Stimulated activated CD8-positive, alpha-beta memory T cell treated with anti-CD3 and anti-CD28 coated beads, Interleukin-15, amount 100 ng/mL, for 1 hour (primary cell): ENCODE measurements around the gene SPRING1.

Experiments used
- DNase-seq: peaks from one replicate; pipeline ENCODE4 v3.0.0-alpha.2; 2020; ENCODE audit warnings: low read depth

The SPRING1 gene

DNA sequence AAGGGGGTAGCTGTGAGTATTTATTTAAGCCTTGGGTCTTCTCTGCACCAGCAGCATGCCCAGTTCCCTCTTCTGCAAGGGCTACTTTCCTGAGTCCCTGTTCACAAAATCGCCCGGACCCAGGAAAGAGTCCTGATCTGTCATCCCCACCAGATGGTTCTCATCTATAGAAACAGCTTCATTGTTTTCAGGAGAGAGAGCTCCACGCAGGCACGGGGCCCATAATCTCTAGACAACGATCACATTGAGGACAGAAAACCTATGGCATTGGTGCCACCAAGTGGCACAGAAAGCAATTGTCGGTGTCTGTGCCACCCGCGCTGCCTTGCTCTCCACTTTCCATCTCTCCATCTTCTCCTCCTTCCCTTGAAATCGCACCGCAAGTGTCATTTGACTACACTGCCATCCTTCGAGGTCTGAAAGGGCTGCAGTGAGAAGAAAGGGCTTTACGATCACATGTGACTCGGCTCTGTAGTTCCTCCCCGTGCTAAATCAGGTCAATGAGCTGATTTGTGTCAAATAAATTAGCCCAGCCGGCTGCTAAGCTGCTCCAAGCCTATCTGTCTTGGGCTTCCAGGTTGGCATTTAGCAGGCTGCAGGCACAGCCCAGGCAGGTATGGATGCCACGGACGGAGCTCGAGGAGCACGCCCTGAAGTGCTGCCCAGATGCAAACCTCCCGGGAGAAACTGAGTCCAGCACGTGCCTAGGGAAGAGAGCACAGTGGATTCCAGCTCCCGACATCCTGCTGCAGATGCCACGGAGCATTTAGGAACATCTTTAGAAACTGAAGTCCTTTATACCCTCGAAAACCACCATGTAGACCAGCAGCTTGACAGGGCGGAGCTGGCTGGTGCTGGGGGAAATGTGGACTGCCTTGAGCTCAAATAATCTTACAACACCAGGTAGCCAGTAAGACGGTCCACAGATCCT, 28.8 kb downstream of the SPRING1 start:
- no peak for DNase-seq

DNA sequence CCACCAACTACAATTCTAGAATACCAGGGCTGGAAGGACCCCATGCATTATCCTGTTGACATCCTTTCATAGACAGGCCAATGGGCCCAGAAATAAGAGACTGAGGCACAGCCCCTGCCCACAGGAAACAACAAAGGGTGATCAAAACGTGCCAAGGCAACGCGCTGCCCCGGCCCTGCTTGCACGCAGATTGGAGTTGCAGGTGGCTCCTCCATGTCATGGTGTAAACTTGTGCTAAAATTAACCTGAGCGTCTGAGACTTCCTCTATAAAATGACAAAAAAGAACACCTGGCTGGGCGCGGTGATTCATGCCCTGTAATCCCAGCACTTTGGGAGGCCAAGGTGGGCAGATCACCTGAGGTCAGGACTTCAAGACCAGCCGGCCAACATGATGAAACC, 30.1 kb downstream of the SPRING1 start:
- no peak for DNase-seq

DNA sequence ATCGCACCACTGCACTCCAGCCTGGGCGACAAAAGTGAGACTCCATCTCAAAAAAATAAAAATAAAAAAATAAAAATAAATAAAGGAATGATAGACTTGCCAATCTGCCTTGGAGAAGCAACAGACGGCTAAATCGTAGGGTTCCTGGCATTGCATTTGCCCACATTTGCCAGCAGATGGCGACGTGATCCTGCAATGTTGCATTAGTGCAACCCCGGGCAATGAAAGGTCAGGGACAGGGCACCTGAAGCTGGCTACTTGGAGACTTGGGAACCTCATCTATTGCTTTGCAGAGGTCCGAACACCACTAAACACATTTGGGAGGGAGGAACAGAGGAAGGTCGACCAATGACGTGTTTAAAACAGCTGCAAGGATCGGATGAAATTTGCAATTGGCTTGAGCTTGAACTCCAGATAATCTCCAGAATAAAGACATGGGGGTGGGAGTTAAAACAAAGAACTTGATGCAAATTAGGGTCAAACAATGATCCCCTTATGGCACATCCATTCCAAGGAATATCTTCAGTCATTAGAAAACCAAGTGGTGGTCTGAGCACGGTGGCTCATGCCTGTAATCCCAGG, 34.6 kb downstream of the SPRING1 start:
- DNase-seq, result peak; percentile 40

DNA sequence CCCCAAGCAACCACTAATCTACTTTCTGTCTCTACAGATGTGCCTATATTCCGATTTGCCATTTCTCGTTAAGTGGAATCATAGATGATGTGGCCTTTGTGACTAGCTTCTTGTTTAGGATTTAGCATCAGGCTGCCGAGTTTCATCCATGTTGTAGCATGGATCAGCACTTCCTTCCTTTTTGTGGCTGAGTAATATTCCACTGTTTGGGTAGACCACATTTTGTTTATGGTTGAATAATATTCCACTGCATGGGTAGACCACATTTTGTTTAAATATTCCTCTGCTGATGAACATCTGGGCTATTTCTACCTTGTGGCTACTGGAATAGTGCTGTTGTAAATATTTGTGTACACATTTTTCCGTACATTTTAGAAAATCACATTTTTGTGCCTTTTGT, 36.4 kb downstream of the SPRING1 start:
- DNase-seq, result no peak

DNA sequence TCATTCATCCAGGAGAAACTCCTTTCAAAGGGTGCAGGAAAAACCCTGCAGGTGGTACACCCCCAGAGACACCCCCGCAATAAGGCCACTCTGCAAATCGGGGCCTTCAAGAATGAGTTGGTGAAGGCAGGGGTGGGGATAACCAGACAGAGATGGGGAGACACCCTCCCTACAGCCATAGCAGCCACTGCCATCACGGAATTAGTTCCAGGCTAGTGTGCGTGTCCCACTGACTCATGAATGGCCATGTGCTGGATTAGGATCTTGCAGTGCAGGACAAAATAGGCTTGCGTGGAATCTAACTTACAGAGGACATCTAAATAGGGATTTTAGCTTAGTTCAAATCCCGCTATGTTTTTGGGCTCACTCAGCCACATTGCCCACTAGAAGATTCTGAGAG, 37.8 kb downstream of the SPRING1 start:
- DNase-seq, result no peak

DNA sequence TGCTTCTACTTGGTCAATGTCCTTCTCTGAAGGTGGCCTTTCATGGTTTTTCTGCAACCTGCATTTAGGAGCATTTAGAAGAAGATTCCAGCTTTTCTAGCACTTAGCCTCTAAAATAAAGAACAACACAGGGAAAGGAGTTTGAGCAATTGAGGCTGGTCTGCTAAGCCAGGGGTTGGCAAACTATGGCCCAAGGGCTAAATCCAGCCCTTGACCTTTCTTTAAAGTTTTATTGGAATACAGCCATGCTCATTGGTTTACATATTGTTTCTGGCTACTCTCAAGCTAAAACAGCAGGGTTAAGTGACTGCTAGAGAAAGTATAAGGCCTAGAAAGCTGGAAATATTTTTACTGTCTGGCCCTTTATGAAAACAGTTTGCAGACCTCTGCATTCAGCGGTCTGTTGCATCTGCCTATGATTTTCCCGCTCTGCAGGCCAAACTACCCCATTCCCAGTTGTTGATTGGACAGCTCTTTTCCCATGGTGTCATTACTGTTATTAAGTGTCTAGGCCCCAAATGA, 39.3 kb downstream of the SPRING1 start:
- DNase-seq, result no peak

DNA sequence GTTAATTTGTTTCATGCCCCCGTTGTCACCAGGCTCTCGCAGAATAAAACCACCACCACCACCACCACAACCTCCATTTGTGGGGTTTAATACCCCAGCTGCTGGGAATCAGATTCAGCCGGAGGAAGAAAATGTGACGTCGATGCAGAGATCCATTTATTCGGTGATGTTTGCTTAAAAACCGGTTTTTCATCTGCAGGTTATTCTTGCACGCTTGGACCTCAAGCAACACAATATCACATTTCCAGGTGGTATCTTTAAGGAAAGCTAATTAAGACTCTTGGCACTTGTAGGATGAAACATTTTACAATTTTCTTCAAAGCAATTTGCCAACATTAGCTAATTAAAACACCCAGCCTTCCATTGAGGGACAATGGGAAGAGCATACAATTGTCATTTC, 39.8 kb downstream of the SPRING1 start:
- no peak for DNase-seq

DNA sequence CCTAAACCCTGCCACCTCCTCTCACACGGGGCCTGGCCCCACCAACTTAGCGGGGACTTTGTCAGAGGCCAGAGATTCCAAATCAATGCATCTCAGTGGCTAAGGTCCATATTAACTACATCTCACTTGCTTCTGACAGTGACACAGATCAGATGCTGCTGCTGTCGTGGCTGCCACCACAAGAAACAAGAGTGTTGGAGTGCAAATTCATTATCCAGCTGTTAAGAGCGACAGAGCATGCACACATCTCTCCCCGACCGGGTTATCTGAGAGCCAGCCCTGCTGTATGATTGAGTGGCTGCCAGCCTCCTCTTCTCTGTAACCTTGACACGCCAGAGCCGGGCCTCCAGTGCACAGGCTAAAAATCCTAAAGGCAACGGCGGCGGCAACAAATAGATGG, 40.2 kb downstream of the SPRING1 start:
- DNase-seq, result no peak

DNA sequence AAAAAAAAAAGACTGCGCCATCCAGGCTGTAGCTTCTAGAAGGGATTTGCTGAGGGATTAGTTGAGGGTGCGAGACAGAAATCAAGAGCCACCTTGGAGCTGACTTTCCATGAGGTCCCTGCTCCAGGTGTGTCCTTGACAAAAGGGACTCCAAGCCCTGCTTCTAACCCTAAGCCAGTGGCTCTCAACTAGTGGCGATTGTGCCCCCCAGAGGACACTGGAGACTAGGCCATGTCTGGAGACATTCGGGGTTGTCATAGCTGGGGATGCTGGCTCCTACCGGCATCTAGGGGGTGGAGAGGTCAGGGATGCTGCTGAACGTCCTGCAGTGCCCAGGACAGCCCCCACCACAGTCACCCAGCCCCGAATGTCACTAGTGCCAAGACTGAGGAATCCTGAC, 40.6 kb downstream of the SPRING1 start:
- no peak for DNase-seq

DNA sequence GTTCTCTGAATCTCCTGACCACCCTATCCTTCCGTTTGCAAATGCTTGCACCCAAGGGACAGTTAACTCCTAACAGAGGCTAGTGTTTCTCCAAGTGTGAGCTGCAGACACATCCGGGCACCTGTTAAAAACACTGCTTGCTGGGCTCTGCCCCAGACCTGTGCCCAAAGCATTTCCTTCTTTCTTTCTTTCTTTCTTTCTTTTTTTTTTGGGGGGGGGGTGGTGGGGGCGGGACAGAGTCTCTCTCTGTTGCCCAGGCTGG, 42.5 kb downstream of the SPRING1 start:
- DNase-seq, result no peak

DNA sequence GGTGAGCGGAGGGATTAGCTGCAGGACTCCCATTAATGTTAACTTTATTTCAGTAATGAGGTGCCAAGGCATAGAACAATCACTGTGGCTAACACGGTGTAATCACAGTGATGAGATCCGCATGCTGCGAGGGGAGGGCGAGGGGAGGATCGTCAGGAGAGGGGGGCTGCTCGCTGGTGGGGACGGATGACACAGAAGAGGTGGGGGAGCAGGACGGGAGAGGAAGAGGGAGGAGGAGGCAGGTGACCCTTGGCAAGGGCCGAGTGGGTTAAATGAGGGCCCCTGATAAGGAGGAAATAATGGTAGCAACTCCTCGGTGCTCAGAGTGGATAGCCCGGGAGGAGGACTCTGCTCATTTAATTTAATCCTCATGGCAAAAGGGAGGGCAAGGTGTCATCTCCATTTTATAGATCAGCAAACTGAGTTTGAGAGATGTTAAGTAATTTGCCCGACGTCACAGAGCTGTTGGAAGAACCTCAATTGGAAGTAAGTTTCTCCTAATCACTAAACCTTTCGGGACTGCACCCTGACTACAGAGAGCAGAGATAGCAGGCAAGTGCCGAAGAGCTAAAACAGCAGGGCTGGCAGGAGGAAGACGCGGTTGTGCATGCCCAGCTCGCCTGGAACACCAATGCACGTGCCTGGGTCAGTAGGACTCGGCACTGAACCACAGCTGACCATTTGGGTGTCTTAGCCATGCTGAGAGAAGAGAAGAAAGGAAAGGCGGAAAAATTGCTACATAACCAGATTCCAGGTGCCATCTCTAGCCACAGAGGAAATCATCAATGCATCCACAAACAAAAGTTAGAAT, 43.0 kb downstream of the SPRING1 start:
- DNase-seq, result no peak

DNA sequence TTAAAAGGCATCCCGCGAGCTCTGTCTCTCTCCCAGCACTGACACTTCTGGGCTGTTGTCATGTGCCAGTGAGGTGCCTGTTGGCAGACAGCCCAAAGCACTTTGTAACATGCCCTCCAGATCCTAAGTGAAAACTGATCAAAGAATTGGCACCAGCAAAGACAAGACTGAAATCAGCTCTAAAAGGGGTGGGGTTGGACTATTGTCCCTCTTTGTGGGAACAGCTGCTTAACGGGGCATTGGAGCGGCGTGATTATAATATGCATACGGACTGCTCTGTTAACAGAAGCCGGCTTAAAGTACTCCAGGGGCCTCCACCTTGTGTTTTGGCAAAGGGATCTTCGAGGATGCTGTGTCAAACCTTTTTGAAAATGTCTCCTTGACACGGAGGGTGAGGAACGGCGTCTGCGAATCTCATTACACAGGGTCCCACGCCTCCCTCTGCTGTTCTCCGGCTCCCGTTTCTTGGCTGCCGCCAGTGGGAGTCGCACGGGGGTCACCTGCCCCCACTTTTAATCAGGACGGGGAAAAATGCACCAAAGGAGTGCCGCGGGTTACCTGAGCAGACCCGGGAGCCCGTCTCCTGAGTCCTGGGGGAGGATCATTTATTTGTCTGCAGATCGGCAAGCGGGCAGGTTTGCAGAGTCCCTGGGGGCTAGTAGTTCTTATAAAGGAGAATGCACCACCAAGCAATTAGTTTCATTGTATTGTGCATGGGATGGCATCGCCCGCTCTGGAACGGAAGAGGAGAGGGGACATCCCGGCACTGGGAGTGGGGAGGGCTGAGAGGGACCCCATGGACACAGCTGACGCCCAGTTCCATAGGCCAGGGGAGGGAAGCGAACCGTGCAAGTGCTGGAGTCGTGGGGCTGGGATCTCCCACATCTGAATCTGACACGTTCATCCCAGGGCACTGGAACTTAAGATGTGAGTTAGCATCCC, 44.3 kb downstream of the SPRING1 start:
- no peak for DNase-seq

DNA sequence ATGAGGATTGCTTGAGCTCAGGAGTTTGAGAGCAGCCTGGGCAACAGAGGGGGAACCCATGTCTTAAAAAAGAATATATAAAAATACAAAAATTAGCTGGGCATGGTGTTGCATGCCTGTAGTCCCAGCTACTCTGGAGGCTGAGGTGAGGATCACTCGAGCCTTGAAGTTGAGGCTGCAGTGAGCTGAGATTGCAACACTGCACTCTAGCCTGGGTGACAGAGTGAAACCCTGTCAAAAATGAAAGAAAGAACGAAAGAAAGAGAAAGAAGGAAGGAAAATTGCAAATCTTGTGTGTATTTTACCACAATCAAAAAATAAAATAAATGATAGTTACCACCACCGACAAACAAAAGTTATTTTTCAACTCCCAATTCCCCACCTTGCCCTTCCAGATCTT, 45.3 kb downstream of the SPRING1 start:
- DNase-seq, result no peak

DNA sequence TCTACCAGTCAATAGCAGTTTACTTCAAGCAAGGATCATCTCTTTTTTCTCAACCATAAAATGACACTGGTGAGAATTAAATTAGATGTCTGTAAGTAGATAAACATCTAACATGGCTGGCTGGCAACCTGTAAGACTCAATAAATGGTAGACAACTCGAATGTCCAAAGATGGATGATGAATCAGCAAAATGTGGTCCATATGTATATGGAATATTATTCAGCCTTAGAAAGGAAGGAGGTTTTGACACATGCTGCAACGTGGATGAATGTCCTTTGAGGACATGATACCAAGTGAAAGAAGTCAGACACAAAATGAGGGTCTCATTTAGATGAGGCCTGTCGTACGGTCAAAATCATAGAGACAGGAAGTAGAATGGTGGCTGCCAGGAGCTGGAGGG, 46.2 kb downstream of the SPRING1 start:
- DNase-seq, result no peak

DNA sequence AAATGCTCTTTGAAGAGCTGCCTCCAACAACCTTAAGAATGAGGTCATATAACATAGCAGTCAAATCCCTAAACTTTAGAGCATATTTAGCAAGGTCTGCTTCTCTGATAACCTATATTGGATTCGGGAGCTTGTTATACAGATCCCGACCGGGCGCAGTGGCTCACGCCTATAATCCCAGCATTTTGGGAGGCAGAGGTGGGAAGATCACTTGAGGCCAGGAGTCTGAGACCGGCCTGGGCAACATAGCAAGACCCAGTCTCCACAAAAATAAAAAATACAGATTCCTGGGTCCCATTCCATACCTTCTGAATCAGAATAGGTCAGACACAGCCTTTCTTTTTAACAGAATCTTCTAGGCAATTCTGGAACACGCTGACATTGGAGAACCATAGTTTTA, 46.7 kb downstream of the SPRING1 start:
- DNase-seq, result no peak

DNA sequence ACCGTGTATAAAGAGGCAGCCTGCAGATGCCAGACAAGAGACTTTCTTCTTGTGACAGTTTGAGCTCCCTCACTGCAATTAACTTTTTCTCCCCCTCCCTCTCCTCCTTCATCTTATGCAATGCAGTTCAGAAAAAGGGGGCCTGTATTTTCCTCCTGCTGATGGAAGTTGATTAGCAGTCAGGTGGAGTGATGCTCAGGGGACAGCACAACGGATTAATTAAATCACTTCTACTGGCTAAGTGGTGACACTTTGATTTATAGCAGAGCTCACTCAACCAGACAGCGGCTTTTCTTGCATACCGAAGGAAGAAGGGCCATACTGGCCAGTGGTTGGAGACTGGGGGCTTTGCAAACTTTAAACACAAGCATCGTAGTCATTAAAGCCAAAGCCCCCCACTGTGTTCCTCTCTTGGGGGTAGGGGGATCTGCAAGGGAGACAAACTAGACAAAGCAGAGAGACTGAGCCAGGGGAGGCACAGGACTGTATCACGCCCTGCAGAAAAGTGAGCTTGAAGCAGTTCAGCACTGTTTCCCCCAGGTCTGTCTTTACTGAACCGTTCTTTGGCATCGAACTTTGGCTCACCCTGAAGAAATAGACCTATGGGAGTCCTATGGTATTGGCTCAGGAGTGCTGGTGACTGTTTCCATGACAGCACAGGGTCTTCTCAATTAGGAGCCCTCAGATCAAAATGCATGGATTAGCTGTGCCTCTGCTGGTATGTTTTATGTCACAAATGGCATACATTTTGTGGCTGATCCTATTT, 47.7 kb downstream of the SPRING1 start:
- DNase-seq, result no peak

DNA sequence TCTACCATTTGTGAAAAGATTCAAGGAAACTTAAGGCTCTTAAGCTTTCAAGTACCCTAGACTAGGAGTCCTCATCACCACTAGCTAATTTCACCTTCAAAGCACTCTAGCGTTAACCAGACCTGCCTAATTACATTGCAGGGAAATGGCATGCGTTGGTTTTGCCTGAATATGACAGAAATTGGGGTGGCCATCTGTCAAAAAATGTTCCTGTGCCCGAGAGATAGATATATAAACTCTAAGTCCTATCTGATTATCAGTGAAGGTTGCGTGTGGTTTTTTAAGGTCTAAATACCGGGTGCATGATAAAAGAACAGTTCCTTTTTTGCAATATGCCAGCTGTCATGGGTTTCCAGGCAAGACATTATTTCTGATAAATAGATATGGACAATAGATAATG, 48.3 kb downstream of the SPRING1 start:
- no peak for DNase-seq
